Neural crest cell (in vitro differentiated cells): Measurements from ENCODE around the gene SLC9A2. TPM values are rescaled to one million over a fixed set of nuclear protein-coding genes. Genes with fewer than 3 reads are reported as not detected.

Experiments
- DNase-seq: peaks from one replicate; pipeline ENCODE4 v3.0.0; 2021; ENCODE audit warnings: low read depth, mixed read lengths, low spot score
- H3K27ac Mint-ChIP-seq: one replicate; pipeline ENCODE4 v1.8.0; 2021; ENCODE audit warnings: mild to moderate bottlenecking, mixed read lengths; ENCODE audit not compliant: unreplicated experiment
- H3K27me3 Mint-ChIP-seq: 2 replicates; pipeline ENCODE4 v1.8.0; 2021; ENCODE audit warnings: low read depth, mild to moderate bottlenecking, mixed read lengths
- H3K36me3 Mint-ChIP-seq: 2 replicates; pipeline ENCODE4 v1.8.0; 2021; ENCODE audit warnings: low read depth, mild to moderate bottlenecking, mixed read lengths
- H3K4me1 Mint-ChIP-seq: 2 replicates; pipeline ENCODE4 v1.8.0; 2021; ENCODE audit warnings: mixed read lengths
- H3K4me3 Mint-ChIP-seq: one replicate; pipeline ENCODE4 v1.8.0; 2021; ENCODE audit warnings: mild to moderate bottlenecking, mixed read lengths
- H3K9me3 Mint-ChIP-seq: 2 replicates; pipeline ENCODE4 v1.8.0; 2021; ENCODE audit warnings: mixed read lengths
- total RNA-seq: library from RNA; stranded (reverse); gene quantifications from 2 replicates; pipeline ENCODE4 v1.2.1, GENCODE V29; 2021
- TF ChIP-seq, protein P1 (sequence below): fragments of 200-600 bp; sonication (generic); conservative IDR thresholded peaks from 2 replicates; pipeline ENCODE4 v1.5.0; 2021; ENCODE audit warnings: antibody characterized with exemption, mild to moderate bottlenecking

SLC9A2 gene
- total RNA-seq, 1 donor from 2014 or later: 0.09 TPM

DNA sequence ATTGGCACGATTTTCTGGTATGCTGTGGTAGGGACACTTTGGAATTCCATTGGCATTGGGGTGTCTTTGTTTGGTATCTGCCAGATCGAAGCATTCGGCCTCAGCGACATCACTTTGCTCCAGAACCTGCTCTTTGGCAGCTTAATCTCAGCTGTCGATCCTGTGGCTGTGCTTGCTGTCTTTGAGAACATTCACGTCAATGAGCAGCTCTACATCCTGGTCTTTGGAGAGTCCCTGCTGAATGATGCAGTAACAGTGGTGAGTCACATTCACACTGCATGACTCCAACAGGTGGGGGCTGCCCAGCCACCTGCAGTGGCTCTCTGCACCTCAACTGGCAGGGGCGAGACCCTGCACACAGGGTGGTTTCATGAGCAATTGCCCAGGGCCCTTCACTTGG, 38.4 kb downstream of the SLC9A2 start:
- TF ChIP-seq, protein P1, sequence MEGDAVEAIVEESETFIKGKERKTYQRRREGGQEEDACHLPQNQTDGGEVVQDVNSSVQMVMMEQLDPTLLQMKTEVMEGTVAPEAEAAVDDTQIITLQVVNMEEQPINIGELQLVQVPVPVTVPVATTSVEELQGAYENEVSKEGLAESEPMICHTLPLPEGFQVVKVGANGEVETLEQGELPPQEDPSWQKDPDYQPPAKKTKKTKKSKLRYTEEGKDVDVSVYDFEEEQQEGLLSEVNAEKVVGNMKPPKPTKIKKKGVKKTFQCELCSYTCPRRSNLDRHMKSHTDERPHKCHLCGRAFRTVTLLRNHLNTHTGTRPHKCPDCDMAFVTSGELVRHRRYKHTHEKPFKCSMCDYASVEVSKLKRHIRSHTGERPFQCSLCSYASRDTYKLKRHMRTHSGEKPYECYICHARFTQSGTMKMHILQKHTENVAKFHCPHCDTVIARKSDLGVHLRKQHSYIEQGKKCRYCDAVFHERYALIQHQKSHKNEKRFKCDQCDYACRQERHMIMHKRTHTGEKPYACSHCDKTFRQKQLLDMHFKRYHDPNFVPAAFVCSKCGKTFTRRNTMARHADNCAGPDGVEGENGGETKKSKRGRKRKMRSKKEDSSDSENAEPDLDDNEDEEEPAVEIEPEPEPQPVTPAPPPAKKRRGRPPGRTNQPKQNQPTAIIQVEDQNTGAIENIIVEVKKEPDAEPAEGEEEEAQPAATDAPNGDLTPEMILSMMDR: no peak
- peaks cover 3% of the 10 kb centered on the region for H3K27me3 Mint-ChIP-seq
- no peaks in the 10 kb centered on the region for H3K36me3 Mint-ChIP-seq

DNA sequence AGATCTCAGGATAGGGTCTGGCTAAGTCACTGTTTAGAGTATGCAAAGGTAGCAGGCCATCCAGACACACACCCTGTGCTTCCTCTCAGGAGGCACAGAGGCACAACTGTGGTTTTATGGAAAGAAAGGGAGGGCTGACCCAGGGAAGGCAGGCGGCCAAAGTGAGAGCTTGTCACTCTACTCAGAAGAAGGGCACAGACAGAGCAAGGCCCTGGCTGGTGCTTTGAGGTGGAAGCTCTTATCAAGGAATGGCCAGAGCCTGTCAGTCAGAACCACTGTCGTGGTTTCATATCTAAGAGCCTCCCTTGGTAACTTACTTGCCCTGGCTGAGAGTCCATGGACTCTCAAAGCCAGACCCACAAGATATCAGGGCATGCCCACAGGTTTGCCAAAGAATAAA, 40.7 kb downstream of the SLC9A2 start:
- Mint-ChIP-seq H3K9me3 (no peaks in the 10 kb centered on the region), H3K4me1 (no peaks in the 10 kb centered on the region), H3K4me3 (no peak overlapping the region), H3K36me3 (no peaks in the 10 kb centered on the region), H3K27ac (no peak overlapping the region), H3K27me3 (no peaks in the 10 kb centered on the region)
- TF ChIP-seq, protein P1: no peak
- DNase-seq: no peak

More for the DNA sequence above, 38.4 kb downstream of the SLC9A2 start:
- Mint-ChIP-seq H3K4me1 (no peaks in the 10 kb centered on the region), H3K4me3 (no peak overlapping the region), H3K9me3 (no peaks in the 10 kb centered on the region), H3K27ac (no peak overlapping the region)
- no peak for DNase-seq

DNA sequence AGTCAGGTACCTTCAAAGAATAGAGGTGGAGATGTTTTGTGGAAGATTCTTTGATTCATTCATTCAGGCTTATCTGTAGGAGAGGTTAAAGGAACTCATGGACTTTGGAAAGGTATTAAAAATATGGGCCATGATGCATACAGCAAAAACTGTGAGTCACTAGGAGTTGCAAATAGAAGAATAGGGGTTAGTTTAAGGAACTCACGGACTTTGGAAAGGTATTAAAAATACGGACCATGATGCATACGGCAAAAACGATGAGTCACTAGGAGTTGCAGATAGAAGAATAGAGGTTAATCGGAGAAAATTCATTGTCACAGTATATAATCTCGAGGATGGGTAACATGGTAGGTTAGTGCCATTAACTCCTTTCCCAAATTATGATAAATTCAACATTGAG, 41.2 kb downstream of the SLC9A2 start:
- no peak for DNase-seq
- Mint-ChIP-seq H3K36me3 (no peaks in the 10 kb centered on the region), H3K4me1 (no peaks in the 10 kb centered on the region), H3K27me3 (no peaks in the 10 kb centered on the region), H3K9me3 (no peaks in the 10 kb centered on the region), H3K27ac (no peak overlapping the region), H3K4me3 (no peak overlapping the region)
- TF ChIP-seq, protein P1: no peak

DNA sequence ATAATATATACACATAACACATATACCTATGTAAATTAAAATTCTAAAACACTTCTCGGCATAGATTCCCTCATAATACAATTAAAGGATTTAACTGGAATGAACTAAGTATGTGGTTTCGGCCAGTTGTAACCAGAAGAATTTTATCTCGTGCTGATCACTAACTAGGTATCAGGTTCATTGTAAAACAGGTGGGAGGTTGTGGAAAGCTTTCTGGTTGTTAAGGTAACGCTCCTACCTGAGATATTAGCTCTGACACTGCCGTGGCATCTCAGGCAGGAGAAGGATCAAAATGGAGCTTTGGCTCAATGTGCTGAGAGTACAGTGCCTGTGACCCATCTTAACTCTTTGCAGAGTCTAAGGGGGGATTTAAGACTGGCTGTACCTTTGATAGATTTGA, 42.5 kb downstream of the SLC9A2 start:
- Mint-ChIP-seq H3K4me3 (no peak overlapping the region), H3K27ac (no peak overlapping the region), H3K36me3 (no peaks in the 10 kb centered on the region), H3K4me1 (no peaks in the 10 kb centered on the region), H3K9me3 (no peaks in the 10 kb centered on the region), H3K27me3 (no peaks in the 10 kb centered on the region)
- no peak for DNase-seq
- TF ChIP-seq, protein P1: no peak

DNA sequence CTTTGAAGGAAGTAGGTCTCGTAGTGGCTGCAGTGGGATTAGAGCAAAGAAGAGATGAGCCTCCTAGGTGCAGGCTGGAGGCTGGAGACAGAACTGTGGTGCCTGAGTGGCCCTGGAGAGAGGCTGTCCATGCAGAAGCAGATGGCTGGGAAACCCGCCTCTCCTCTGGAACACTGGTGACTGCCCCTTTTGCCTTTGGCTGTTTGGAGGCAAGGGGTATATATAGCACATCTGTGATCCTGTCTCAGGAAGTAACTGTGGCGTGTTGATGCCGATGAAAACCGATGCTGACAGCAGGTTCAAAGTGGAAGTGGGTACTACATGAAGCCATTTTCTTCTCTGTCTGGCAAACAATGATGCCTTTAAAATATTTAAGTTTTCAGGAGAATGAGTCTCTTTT, 43.5 kb downstream of the SLC9A2 start:
- no peak for DNase-seq
- TF ChIP-seq, protein P1: no peak
- Mint-ChIP-seq H3K27me3 (no peaks in the 10 kb centered on the region), H3K27ac (no peak overlapping the region), H3K36me3 (no peaks in the 10 kb centered on the region), H3K4me3 (no peak overlapping the region), H3K9me3 (no peaks in the 10 kb centered on the region), H3K4me1 (no peaks in the 10 kb centered on the region)

DNA sequence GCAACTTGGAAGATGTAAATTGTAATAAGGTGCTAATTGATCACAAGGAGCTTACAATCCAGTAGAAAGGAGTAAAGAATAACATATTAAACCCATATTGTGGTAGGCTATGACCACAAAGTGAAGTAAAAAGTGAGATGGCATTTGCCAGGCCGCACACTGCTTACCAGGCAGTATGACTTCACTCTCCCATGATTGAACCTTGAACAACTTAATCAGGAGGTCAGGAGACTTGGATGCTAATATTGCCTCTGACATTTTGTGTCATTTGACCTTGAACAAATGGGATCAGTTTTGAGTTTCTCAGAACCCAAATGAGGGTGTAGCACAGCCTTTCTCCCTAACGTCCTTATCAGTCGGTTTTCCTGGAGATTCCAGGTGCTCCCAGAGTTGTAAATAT, 44.0 kb downstream of the SLC9A2 start:
- TF ChIP-seq, protein P1: no peak
- H3K36me3 Mint-ChIP-seq: no peaks in the 10 kb centered on the region
- no peaks in the 10 kb centered on the region for H3K9me3 Mint-ChIP-seq
- no peak for DNase-seq
- no peak overlapping the region for H3K27ac Mint-ChIP-seq
- no peak overlapping the region for H3K4me3 Mint-ChIP-seq
- no peaks in the 10 kb centered on the region for H3K27me3 Mint-ChIP-seq
- no peaks in the 10 kb centered on the region for H3K4me1 Mint-ChIP-seq
